NCI-H1092 treated with DMSO at 0.1 percent for 48 hours (cell line): Measurements from ENCODE around the gene TBC1D16.

Experiments
- DNase-seq: peaks from one replicate; lab custom pipeline; 2025; lab: John Stamatoyannopoulos, UW

TBC1D16 gene

DNA sequence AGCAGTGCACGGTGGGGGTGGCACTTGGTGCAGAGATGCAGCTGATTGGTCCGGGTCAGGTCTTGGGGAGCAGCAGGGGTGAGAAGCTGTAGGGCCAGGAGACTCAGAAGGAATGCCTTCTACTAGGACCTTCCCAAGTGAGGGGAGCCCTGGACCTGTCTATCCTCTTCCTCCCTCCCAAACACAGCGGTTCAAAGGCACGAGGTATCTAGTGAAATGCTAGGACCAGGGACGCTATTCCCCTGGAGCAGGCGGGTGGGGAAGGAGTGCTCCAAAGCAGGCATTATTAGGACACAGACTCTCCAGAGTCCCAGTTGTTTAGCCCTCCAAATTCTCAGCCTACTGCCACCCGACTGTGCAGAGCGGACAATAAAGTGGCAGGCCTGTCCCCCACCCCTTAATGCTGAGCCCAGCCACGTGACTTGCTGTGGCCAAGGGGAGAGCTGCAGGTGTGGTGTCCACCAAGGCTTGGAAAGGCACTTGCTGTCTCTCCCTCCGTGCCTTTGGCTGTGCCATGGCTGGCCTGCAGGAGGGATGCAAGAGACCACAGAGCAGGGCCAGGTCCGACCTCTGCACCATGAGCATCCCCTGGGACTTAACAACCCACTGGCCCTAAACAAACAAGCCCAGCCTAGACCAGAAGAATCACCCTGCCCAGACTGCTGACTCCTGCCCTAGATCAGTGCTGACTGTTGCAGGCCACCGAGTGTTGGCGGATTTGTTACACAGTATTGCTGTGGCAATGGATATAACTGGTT is 97.2 kb downstream of the TBC1D16 start:
- DNase-seq: no peak

DNA sequence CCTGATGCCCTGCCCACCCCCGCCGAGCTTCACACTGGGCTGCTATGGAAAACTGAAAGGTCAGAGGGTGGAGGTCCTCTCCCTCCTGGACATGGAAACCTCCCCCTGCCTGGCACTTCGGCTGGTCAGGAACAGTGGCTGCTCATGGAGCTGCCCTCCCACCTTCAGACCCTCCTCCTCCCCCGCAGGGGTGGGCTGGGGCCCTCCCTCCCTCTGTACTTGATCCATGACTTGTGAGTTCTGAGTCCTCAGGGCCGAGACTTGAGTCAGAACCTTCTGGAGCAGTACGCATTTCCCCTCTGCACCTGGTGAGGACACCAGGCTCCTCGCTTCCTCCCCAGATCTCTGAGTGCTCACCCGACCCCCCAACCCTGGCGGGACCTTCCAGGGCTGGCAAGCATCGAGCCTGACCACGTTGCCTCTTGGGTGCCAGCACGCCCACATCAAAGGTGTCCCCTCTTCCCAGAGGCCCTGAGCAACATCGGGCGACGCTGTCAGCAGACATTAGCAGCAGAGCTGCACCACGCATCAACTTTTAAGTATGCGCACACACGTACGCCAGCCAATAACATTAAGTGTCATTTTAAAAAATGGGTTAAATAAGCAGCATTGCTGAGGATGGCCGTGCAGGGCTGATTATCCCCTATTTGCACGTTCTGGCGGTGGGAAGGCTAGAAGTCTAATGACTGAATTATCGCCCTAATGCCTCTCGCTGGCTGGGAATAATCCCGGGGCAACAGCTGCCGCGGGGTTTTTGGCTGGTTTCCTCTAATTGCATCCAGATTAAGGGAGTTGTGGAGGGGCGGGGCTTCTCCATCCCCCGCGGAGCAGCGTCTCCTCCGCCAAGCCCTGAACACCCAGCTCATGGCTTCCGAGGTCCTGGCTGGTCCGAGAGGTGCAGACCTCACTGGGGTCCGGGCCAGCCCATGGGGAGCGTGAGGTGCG is 98.0 kb downstream of the TBC1D16 start:
- no peak for DNase-seq

DNA sequence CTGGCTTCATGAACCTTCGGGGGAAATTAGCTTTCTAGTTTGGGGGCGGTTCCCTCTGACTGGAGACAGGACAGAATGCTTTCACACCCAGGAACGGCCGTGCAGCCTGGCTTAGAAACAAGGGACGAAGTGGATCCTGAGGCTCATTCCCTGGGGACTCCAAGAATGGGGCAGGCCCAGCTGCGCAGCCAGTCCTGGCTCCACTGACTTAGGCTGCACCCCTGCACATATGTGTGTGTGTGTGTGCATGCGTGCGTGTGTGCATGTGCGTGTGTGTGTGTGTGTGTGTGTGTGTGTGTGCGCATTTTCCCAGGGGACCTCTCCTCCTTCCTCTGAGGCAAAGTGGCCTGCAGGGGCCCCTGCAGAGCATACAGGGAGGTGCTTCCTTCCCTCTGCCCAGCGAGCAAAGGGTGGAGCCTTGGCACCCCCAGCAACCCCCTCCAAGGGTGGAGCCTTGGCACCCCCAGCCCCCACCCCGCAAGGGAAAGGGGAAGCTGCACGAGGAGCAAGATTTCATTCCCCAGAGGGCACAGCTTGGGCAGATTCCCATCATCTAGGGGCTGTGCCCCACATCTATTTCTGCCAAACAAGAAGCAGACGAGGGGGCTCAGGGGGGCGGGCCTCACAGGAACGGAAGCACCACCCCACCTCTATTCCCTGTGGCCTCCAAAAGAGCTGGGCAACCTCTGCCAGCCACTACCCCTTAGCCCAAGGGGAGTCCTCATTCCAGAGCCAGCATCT is 98.9 kb downstream of the TBC1D16 start:
- DNase-seq: no peak

DNA sequence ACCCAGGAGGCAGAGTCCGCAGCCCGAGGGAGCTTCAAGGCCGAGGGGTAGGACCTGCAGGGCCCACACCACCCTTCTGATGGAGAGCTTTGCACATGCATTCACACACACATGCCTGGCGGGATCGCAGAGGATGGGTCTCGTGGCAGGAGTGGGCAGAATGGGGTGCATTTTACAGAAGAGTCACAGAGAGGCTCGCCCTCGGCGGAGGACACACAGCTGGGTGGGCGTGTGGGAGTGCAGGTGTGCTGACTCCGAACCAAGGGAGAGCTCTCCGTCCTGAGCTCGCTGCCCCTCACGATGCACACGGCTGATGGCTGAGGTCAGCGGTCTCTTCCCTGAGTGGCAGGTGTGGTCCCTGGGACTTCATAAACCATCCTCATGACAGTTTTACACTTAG is 99.6 kb downstream of the TBC1D16 start:
- DNase-seq: no peak

DNA sequence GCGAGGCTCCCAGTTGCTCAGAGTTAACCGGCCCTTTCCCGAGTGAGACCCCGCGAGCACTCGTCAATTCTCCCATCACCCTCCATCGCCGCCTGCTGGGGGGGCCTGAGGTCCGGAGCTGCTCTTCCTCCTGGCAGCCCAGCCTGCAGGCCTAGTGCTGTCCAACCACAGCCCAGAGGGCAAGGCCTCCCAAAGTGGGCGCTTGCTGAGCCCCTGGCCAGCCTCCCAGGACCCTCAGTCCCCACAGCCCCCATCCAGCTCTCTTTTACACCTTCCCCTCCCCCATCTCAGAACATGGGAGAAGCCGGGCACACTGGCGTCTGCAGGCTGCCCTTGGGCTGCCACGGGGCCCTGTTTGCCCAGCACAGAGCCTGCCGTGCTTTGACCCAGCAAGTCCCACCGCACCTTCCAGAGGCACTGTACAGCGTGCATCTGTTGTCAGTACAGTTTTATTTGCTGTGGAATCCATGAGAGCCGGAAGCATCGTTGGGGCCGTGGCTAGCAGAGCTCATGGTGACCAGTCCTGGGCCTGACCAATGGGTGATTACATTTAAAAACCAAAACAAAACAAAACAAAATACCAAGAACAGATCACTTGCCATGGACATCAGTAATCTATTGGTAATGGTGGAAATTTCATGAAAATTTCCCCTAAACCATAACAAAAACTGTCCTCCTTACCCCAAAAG is 100.3 kb downstream of the TBC1D16 start:
- DNase-seq: no peak

DNA sequence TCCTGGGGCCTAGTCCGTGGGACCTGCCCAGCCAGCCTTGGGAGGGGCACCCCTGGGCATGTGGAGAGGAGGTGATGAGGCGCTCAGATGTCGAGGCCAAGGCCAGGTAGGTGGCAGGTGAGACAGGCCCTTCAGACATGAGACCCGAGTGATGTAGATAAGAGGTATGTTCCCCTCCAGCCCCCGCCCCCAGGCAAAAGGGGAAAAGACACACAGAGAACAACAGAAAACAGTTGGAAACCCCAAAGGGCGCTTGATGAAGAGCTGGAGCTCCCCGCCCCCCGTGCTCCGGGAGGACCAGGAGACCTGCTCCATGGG is 101.1 kb downstream of the TBC1D16 start:
- no peak for DNase-seq

DNA sequence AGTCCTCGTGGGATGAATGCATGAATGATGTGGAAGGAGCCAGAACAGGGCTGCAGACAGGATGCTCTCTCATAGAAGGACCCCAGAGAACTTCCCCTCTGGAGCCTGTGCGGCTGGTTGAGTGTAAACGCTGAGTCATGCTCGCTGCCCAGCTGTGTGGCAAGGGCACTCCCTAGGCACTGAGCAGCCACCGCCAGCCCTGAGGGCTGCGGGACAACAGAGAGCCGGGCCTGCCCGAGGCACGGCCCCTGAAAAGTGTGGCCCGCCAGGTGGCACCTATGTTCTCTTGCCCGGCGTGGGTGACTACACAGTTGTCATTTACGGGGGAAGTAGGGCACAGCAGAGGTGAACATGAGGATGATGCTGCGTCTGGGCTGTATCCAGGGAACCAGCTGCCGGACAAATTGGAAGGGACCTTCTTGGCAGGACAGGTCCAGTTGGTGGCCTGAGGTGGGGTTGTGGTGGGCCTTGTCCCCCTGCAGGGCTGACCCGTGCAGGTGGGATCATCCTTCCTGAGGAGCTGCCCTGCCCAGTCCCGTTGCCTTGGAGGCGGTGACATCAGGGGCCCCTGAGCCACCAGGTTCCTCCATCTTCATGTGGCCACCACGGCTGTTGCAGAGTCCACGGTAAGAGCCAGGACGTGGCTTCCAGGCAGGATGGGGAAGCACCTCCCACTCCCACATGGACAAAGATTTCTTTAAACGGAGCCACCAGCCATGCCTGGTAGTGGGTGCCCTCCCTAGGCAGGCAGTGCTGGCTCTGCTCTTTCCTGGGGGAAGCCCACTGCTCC is 101.6 kb downstream of the TBC1D16 start:
- no peak for DNase-seq

DNA sequence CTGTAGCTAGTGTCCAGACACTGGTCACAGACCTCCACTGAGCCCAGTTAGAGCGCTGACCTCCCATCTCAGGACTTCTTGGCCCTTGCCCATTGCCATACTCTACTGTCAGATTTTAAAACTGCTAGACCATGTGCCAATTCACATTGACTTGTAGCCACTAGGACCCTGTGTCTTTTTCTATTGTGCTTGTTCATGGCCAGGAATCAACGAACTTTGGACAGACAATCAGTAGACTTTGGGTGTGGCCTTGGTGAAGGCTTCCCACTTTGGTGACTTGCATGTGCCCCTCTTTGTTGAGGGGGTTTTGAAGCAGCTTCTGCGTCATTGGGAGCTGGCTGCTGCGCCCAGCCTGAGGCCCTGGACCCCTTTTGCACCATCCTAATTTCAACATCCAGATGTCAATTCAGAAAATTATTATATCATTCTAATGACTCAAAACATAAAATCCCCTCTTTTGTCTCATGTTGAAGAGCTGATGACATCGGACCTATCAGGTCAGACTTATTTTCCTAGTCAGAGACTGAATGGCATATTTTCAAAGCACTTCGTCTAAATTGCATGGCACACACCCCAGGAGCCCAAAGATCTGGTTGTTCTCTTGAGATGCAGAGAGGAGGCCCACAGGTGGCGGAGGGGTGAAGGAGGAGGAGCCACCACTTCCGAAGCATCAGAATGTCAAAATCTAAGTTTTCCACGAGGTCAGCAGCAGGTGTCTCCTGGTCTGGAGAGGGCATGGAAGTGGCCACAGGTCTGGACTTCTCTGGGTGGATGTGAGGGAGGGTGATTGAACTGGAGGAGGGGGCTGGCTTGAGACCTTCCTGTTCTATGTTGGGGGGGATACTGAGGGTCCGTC is 103.0 kb downstream of the TBC1D16 start:
- DNase-seq: no peak

DNA sequence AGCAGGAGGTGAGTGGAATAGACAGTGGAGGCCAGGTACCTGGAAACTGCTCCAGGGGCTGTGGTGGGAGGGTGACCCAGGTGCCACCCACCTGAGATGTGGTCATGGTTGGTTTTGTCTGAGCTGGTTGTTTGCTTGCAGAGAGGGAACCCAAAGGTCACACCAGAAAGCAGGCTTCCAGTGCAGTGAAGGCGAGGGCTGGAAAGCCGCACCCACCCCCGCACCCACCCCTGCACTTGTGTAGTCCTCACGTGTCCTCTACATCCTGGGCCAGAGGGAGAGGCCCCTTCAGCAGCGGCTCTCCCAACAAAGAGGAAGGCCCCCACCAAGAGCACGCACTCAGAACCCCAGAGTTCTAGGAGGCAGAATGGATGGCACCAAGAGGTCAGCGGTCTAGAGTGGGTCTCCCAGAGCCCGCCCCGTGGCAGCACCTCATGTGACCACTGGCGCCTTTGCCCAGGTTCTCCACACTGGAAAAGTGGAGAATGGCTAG is 103.8 kb downstream of the TBC1D16 start:
- no peak for DNase-seq

DNA sequence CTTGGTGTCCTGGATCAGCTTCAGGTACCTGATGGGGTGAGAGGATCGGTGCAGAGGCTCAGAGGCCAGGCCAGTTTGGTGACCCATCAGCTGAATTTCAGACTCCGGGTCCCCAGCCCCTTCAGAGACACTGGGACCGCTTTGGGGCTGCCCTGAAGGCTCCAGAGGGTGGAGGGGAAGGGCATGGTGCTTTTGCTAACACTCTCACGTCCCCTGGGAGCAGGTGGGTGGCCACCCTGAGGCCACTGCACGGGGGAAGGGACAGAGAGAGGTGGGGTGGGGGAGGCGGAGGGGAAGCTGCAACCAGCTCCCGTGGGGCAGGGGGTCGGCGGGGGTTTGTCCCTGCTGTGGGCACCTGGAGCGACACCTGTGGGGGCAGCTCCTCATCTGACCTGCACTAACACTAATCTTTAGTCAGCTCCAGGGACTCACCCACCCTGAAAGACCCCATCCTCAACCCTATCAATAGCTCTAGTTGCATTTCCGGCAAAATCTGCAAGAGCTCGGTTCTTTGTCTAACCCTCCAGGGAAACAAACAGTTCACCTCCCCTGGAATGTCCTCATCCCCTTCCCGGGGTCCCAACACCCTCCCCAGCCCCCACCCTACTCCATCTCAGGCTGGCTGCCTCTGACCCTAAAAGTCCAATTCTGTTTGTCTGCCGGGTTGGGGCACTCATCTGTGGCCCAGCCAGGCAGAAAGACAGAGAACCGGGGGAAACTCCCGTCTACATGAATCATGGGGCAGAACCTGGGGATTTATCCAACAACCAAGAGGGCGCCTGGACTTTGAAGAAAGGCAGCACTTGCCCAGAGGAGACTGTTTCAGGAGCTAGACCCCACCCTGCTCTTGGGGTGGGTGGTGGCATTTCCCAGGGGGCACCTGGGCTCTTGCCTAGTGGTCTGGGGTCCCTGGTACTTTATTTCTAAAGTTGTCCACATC is 104.5 kb downstream of the TBC1D16 start:
- DNase-seq: no peak

DNA sequence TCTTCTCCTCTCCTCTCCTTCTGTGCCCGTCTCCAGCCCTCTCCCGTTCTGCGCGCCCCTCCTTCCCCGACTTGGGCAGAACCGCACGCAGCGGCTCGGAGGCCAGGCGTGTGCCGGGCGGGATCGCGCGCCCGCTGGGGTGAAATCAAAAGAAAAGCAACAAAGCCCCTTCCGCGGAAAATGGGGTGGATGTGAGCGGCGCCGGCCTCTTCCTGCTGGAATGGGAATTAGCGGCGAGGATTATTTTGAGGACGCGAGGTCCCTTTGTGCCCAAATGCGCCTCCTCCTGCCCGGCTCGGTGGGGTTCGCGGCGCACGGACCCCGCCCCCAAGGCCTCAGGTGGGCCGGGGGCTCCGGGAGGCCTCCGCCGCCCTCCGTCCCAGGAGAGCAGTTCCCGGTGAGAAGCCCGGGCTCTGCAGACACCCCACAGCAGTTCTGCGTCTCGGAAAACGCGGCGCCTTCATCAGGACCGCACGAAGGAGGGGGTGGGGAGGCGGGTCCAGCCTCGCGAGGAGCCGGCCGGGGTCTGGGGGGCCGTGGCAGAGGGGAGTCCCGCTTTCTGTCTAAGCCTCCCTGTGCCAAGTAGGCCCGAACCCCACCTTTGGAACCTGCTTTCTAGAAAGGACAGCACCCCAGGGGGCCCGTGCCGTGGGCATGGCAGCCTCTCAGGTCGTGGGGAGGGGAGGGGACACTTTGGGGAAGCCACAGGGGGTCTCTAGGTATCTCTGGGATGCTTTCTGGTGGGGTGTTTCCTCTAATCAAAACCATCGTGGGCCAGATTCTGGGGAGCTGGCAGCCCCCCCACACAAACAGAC is 105.4 kb downstream of the TBC1D16 start:
- DNase-seq: no peak

DNA sequence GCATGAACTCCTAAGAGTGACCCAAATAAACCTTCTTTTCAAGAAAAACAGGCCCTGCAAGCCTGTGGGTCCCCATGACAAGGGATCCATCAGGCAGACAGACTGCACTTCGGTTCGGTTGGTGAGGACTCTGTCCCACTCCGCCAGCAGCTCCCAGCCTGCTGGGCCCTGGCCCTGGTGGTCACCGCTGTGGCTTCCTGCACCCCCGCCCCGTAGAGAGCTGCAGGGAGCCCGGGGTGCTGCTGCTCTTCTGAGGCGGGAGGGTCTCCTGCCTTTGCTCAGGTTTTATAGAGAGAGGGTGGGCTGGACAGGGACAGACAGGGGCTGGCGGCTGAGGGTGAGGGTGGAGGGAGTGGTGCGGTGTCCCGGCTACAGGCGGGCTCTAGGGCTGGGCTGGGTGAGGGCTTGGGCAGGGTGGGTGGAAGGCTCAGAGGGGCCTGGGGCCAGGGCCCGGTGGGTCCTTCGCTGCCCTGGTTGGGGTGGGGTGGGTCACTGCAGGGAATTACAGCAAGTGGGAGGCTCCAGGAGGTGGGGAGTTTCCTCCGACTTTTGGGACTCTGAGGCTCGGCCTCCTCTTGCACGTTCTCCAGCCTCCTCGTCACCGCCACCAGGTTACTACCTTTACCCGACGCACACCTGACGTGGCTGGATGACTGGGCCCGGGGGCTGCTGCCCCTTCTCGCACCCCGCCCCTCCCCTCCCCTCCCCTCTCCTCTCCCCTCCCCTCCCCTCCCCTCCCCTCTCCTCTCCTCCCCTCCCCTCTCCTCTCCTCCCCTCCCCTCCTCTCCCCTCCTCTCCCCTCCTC is 106.2 kb downstream of the TBC1D16 start:
- DNase-seq: no peak

DNA sequence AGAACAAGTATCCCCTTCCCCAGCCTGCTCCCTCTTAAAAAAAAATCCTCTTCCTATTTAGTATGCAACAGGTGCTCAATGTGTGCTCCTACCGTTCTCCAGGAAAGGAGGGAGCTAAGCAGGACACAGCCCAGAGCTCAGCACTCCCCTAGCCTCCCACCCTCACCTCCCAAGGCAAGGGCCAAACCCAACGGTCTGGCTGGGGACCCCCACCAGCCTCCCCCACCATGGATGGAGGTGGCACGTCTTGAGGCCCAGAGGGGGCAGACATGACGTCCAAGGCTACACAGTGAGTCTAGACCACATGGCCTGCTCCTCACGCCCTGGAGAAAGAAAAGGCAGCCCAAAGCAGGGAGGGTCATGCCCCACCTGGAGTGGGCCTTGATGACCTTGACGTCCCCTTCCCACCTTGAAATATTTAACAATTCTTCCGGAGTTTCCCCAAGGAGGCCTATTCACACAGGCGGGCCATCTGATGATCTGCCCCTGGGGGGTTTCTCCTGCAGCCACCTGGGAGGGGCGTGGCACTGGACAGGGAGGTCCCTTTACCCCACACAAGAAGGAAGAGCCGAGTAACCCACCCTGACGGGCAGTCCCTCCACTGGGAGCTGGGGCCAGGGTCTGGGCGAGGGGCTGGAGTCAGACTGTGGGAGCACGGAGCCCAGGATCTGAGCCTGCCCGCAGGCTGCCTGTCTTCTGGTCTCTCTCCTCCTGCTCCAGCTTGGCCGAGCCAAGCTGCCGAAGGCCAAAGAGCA is 107.0 kb downstream of the TBC1D16 start:
- DNase-seq: no peak

DNA sequence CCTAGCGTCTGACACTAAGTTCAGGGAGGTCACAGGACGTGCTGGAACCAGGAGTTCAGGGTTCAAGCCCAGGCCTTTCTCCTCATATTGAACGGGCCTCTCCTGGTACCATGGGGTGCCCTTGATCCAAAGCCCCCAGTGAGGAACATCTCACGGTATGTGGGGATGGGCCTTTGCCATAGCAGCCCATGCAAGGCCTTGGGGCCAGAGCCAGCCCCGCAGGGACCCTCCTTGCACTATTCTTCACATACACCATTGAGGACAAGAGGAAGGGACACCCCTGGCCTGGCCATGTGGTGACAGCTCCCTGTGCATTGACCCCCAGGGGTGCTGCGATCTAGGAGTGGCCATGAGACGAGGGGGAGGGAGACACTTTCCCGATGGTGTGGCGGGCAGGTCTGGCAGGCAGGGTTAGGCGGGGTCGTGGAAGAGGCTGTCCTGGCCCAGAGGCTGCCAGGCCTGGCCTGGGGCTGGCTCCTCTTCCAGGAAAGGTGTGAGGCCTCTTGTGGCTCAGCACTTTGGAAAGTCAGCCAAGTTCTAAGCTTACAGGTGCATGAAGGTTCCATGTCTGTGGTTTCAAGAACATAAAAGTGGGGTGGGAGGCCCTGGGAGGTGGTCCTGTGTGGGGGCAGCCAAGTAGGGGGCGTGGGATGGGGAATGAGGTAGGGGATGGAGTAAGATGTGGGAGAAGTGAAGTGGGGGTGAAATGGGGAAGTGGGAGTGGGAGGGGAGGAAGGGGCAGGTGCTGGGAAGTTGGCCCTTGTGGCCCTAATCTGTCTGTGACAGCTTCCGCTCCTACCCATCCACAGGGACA is 107.8 kb downstream of the TBC1D16 start:
- DNase-seq: no peak

DNA sequence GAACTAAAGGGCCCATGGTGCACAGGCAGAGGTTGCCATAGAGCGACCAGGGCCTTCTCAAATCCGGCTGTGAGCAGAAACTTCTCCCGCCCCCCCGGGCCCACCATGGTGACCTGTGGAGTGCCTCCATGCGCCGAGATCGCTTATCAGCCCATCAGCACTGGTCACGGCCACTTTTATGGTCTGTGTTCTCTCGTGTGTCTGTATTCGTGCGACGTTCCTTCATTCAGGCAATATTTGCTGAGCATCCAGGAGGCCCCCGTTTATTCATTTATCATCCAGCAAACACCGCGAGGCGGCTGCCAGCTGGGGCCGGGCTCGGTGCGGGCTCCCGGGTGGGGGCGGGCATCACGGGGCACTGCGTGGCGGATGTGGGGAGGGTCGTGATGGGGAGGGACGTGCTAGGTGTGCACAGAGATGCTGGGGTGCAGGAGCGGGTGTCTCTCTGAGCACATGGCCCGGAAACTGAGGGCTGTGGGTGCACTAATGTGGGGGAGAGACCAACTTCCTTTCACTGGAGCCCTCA is 108.5 kb downstream of the TBC1D16 start:
- DNase-seq: no peak
